Loucy (cell line): ENCODE data around the gene ZNF423.

Source experiments
- EZH2phosphoT487 ChIP-seq: fragments of 200-600 bp; IDR thresholded peaks from 2 replicates; pipeline ENCODE4 v1.6.1; 2018; ENCODE audit warnings: antibody characterized with exemption, mild to moderate bottlenecking, moderate library complexity, borderline replicate concordance
- TF ChIP-seq, protein P1 (sequence below): fragments of 200-600 bp; sonication (generic); conservative IDR thresholded peaks from 2 replicates; pipeline ENCODE4 v1.5.1; 2014; ENCODE audit warnings: mild to moderate bottlenecking, antibody characterized with exemption, low read length

DNA sequence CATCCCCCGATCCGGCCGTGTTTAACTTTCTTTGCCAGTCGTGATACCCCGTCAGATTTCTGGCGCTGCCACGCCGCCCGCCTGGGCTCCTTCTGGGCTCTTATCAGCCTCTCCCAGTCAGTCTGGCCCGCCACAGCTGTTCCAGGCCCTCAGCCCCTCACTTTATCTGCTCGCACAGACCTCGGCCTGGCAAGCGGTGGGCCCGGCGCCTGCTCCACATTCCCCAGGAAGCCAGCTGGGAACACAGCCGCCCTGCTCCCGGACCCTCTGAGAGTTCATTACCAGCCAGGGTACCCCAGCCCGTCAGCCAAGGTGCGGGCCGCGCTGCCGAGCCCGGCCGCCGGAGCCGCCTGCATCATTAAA is 157.5 kb downstream of the ZNF423 start:
- TF ChIP-seq, protein P1, sequence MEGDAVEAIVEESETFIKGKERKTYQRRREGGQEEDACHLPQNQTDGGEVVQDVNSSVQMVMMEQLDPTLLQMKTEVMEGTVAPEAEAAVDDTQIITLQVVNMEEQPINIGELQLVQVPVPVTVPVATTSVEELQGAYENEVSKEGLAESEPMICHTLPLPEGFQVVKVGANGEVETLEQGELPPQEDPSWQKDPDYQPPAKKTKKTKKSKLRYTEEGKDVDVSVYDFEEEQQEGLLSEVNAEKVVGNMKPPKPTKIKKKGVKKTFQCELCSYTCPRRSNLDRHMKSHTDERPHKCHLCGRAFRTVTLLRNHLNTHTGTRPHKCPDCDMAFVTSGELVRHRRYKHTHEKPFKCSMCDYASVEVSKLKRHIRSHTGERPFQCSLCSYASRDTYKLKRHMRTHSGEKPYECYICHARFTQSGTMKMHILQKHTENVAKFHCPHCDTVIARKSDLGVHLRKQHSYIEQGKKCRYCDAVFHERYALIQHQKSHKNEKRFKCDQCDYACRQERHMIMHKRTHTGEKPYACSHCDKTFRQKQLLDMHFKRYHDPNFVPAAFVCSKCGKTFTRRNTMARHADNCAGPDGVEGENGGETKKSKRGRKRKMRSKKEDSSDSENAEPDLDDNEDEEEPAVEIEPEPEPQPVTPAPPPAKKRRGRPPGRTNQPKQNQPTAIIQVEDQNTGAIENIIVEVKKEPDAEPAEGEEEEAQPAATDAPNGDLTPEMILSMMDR: no peak
- TF ChIP-seq EZH2phosphoT487: no peak
